ENCODE data around the gene CLDN6. TPM values are rescaled to one million over a fixed set of nuclear protein-coding genes. Genes with fewer than 3 reads are reported as not detected.
A peak's percentile ranks its signal among the peaks of the same experiment; 100 is the strongest.

The CLDN6 gene
- total and polyA plus RNA-seq, 8 donors, result not detected

GRCh38 chr16:2971134-2971984, 46.6 kb downstream of the CLDN6 start:
- no peak for TF ChIP-seq POLR2AphosphoS5 (IDR thresholded peaks at IDR 0.05)
- TF ChIP-seq POLR2A (IDR thresholded peaks at IDR 0.05), result no peak
- TF ChIP-seq EP300 (IDR thresholded peaks at IDR 0.05), result no peak
- no peak for TF ChIP-seq CTCF (IDR thresholded peaks at IDR 0.05)
- no peak overlapping the region for H3K4me3 ChIP-seq
- no peaks in the 10 kb centered on the region for H3K9me3 ChIP-seq
- 83 to 95% (median 87%) methylated on average over 20 to 35 of the region's 35 CpGs for WGBS, 5 donors
- H3K27me3 ChIP-seq, result peaks cover 14 to 41% (median 24%) of the 10 kb centered on the region in 3 donors
- intact Hi-C loops (cut with DNase I; ENCODE audit: low total_unique reads), result no loop called here
- peaks cover 32 to 49% (median 45%) of the 10 kb centered on the region in 4 donors for H3K4me1 ChIP-seq
- peaks cover 0 to 10% (median 0%) of the 10 kb centered on the region in 4 donors for H3K36me3 ChIP-seq
- H3K27ac ChIP-seq, result no peak overlapping the region
- DNase-seq, result peak in 1 of 2 donors; percentile 11

- intact Hi-C loops (cut with DNase I; ENCODE audit: low total_unique reads), result no loop called here
- H3K9me3 ChIP-seq, result no peaks in the 10 kb centered on the region
These were observed 47.4 kb downstream of the CLDN6 start for GRCh38 chr16:2970563-2970962.

GRCh38 chr16:2969545-2970521, 48.1 kb downstream of the CLDN6 start:
- no peak for TF ChIP-seq POLR2A (IDR thresholded peaks at IDR 0.05)
- TF ChIP-seq CTCF (IDR thresholded peaks at IDR 0.05), result peak in 4 of 7 experiments; percentile 10 to 43 (median 34)
- peaks cover 37 to 63% (median 54%) of the 10 kb centered on the region in 4 donors for H3K4me1 ChIP-seq
- WGBS, 5 donors, result 1 to 7% (median 3%) methylated on average over 18 to 83 of the region's 83 CpGs
- peak overlapping the region; percentile 49 to 87 (median 65) for H3K27ac ChIP-seq
- H3K27me3 ChIP-seq, result peaks cover 23 to 56% (median 39%) of the 10 kb centered on the region in 3 donors
- H3K9me3 ChIP-seq, result no peaks in the 10 kb centered on the region
- intact Hi-C loops (cut with DNase I; ENCODE audit: low total_unique reads), result no loop called here
- H3K4me3 ChIP-seq, result peak overlapping the region; percentile 56 to 82 (median 70)
- DNase-seq, result peak; percentile 69 to 86
- H3K36me3 ChIP-seq, result peaks cover 0 to 10% (median 0%) of the 10 kb centered on the region in 4 donors

More at GRCh38 chr16:2970563-2970962, 47.4 kb downstream of the CLDN6 start:
- 63 to 77% (median 75%) methylated on average over 5 to 6 of the region's 6 CpGs for WGBS, 5 donors
- Histone ChIP-seq H3K36me3 (peaks cover 0 to 10% (median 0%) of the 10 kb centered on the region in 4 donors), H3K27ac (peak overlapping the region in 3 of 5 donors; percentile 65 to 87 (median 79)), H3K27me3 (peaks cover 18 to 49% (median 32%) of the 10 kb centered on the region in 3 donors), H3K4me3 (peak overlapping the region; percentile 56 to 82 (median 70)), H3K4me1 (peaks cover 32 to 56% (median 47%) of the 10 kb centered on the region in 4 donors)
- TF ChIP-seq CTCF (IDR thresholded peaks at IDR 0.05) (no peak), POLR2AphosphoS5 (IDR thresholded peaks at IDR 0.05) (no peak), EP300 (IDR thresholded peaks at IDR 0.05) (no peak), POLR2A (IDR thresholded peaks at IDR 0.05) (no peak)
- DNase-seq, result no peak

Data from stomach (tissue), 9 donors.